H9 (cell line): ENCODE data around the gene ABCA13. TPM values are rescaled to one million over a fixed set of nuclear protein-coding genes. Genes with fewer than 3 reads are reported as not detected.

Experiments used
- DNase-seq: peaks from one replicate; pipeline ENCODE4 v3.0.0-alpha.2; 2017
- H2AFZ ChIP-seq: one replicate; pipeline ENCODE4 v1.6.1; 2013; ENCODE audit warnings: mild to moderate bottlenecking, low read length, control low read depth, moderate library complexity
- H2AK5ac ChIP-seq: 2 replicates; pipeline ENCODE4 v1.6.1; 2013; ENCODE audit warnings: low read length, control low read depth, mixed read lengths; ENCODE audit not compliant: insufficient read length
- H2BK120ac ChIP-seq: one replicate; pipeline ENCODE4 v1.6.1; 2013; ENCODE audit warnings: low read depth, mild to moderate bottlenecking, low read length, control low read depth, inconsistent platforms; ENCODE audit not compliant: poor library complexity, severe bottlenecking
- H2BK12ac ChIP-seq: 2 replicates; pipeline ENCODE4 v1.6.1; 2013; ENCODE audit warnings: low read length, control low read depth, mixed read lengths, low read depth; ENCODE audit not compliant: insufficient read length
- H2BK15ac ChIP-seq: 2 replicates; pipeline ENCODE4 v1.6.1; 2013; ENCODE audit warnings: low read depth, low read length, control low read depth
- H2BK20ac ChIP-seq: one replicate; pipeline ENCODE4 v1.6.1; 2013; ENCODE audit warnings: low read depth, mild to moderate bottlenecking, low read length, control low read depth, inconsistent platforms; ENCODE audit not compliant: poor library complexity, severe bottlenecking
- H2BK5ac ChIP-seq: 2 replicates; pipeline ENCODE4 v1.6.1; 2013; ENCODE audit warnings: low read length, control low read depth, mixed read lengths; ENCODE audit not compliant: insufficient read length
- H3K14ac ChIP-seq: 2 replicates; pipeline ENCODE4 v1.6.1; 2013; ENCODE audit warnings: low read length, control low read depth; ENCODE audit not compliant: insufficient read depth
- H3K18ac ChIP-seq: 2 replicates; pipeline ENCODE4 v1.6.1; 2013; ENCODE audit warnings: low read depth, mild to moderate bottlenecking, mixed read lengths, low read length, control low read depth; ENCODE audit not compliant: insufficient read length
- H3K23ac ChIP-seq: 2 replicates; pipeline ENCODE4 v1.6.1; 2013; ENCODE audit warnings: low read length, control low read depth, mixed read lengths, low read depth; ENCODE audit not compliant: insufficient read length
- H3K23me2 ChIP-seq: 2 replicates; pipeline ENCODE4 v1.6.1; 2013; ENCODE audit warnings: low read depth, mild to moderate bottlenecking, mixed read lengths, low read length, control low read depth; ENCODE audit not compliant: insufficient read length, poor library complexity, severe bottlenecking
- H3K27ac ChIP-seq: 2 replicates; pipeline ENCODE4 v1.5.1; 2013; ENCODE audit warnings: low read length, control low read depth, mixed read lengths, low read depth; ENCODE audit not compliant: insufficient read length
- H3K27me3 ChIP-seq: 2 replicates; pipeline ENCODE4 v1.6.1; 2013; ENCODE audit warnings: low read length, control low read depth, inconsistent platforms; ENCODE audit not compliant: insufficient read depth
- H3K4ac ChIP-seq: 2 replicates; pipeline ENCODE4 v1.6.1; 2013; ENCODE audit warnings: low read depth, mild to moderate bottlenecking, control low read depth, inconsistent platforms, low read length, moderate library complexity
- H3K4me1 ChIP-seq: 2 replicates; pipeline ENCODE4 v1.6.1; 2013; ENCODE audit warnings: low read length, control low read depth, inconsistent platforms; ENCODE audit not compliant: insufficient read depth
- H3K4me2 ChIP-seq: 2 replicates; pipeline ENCODE4 v1.6.1; 2013; ENCODE audit warnings: low read length, control low read depth, mixed read lengths; ENCODE audit not compliant: insufficient read length, insufficient read depth
- H3K56ac ChIP-seq: 2 replicates; pipeline ENCODE4 v1.6.1; 2013; ENCODE audit warnings: low read depth, mild to moderate bottlenecking, mixed read lengths, low read length, control low read depth; ENCODE audit not compliant: insufficient read length
- H3K79me1 ChIP-seq: 2 replicates; pipeline ENCODE4 v1.6.1; 2013; ENCODE audit warnings: low read depth, mild to moderate bottlenecking, moderate library complexity, low read length, control low read depth, inconsistent platforms; ENCODE audit not compliant: insufficient read depth, poor library complexity, severe bottlenecking
- H3K79me2 ChIP-seq: 2 replicates; pipeline ENCODE4 v1.6.1; 2013; ENCODE audit warnings: low read length, control low read depth, inconsistent platforms; ENCODE audit not compliant: insufficient read depth
- H3K9ac ChIP-seq: 2 replicates; pipeline ENCODE4 v1.6.1; 2013; ENCODE audit warnings: low read length, control low read depth, mixed read lengths; ENCODE audit not compliant: insufficient read length; ENCODE audit errors: extremely low read depth
- H3K9me3 ChIP-seq: one replicate; pipeline ENCODE4 v1.6.1; 2013; ENCODE audit warnings: low read depth, low read length, inconsistent platforms; ENCODE audit not compliant: control insufficient read depth
- H3T11ph ChIP-seq: one replicate; pipeline ENCODE4 v1.6.1; 2013; ENCODE audit warnings: mild to moderate bottlenecking, low read length, control low read depth, inconsistent platforms
- H4K20me1 ChIP-seq: one replicate; pipeline ENCODE4 v1.6.1; 2013; ENCODE audit not compliant: control insufficient read depth, insufficient read length, insufficient read depth
- H4K5ac ChIP-seq: 2 replicates; pipeline ENCODE4 v1.6.1; 2013; ENCODE audit warnings: low read depth, mild to moderate bottlenecking, mixed read lengths, low read length, control low read depth; ENCODE audit not compliant: insufficient read length
- H4K8ac ChIP-seq: replicated peaks from 2 replicates; pipeline ENCODE4 v1.6.1; 2013; ENCODE audit warnings: low read length, control low read depth, mixed read lengths, low read depth; ENCODE audit not compliant: insufficient read length
- H4K91ac ChIP-seq: 2 replicates; pipeline ENCODE4 v1.6.1; 2013; ENCODE audit warnings: low read depth, mild to moderate bottlenecking, moderate library complexity, mixed read lengths, low read length, control low read depth; ENCODE audit not compliant: insufficient read length
- H3K27ac Mint-ChIP-seq, 3 experiments: 2 replicates in 2 of 3; 3 replicates in 1 of 3; pipeline ENCODE4 v1.8.0; 2020 to 2021; ENCODE audit warnings: mixed read lengths in 3 of 3, mild to moderate bottlenecking in 1 of 3, moderate library complexity in 1 of 3
- H3K27me3 Mint-ChIP-seq: 2 replicates; pipeline ENCODE4 v1.8.0; 2021; ENCODE audit warnings: low read depth, mild to moderate bottlenecking, moderate library complexity, mixed read lengths
- H3K36me3 Mint-ChIP-seq, 3 experiments: 2 replicates in 2 of 3; 3 replicates in 1 of 3; pipeline ENCODE4 v1.8.0; 2020 to 2021; ENCODE audit warnings: low read depth in 3 of 3, mixed read lengths in 3 of 3; ENCODE audit not compliant: insufficient read depth in 1 of 3
- H3K4me1 Mint-ChIP-seq, 2 experiments: 2 replicates each; pipeline ENCODE4 v1.8.0; 2020; ENCODE audit warnings: mixed read lengths in 2 of 2
- H3K4me3 Mint-ChIP-seq, 2 experiments: 2 replicates in 1 of 2; 3 replicates in 1 of 2; pipeline ENCODE4 v1.8.0; 2020 to 2021; ENCODE audit warnings: mild to moderate bottlenecking in 2 of 2, mixed read lengths in 2 of 2, moderate library complexity in 1 of 2
- H3K9me3 Mint-ChIP-seq, 2 experiments: 2 replicates in 1 of 2; 3 replicates in 1 of 2; pipeline ENCODE4 v1.8.0; 2020; ENCODE audit warnings: mild to moderate bottlenecking in 2 of 2, mixed read lengths in 2 of 2, moderate library complexity in 1 of 2
- CTCF ChIP-seq: fragments of 200-600 bp; sonication (generic); conservative IDR thresholded peaks from 3 replicates; pipeline ENCODE4 v1.8.0; 2021; ENCODE audit warnings: antibody characterized with exemption, mild to moderate bottlenecking
- WGBS: extraction: QIAGEN DNeasy Blood & Tissue Kit; methylation state at CpG from one replicate; pipeline ENCODE4 v1.1.7; 2013; ENCODE audit warnings: missing lambda C conversion rate, low lambda C conversion rate, mixed read lengths; ENCODE audit not compliant: insufficient read length; ENCODE audit errors: extremely low coverage; 5-methylcytosine and 5-hydroxymethylcytosine counted together
- total RNA-seq: library from RNA; stranded (reverse); gene quantifications from 2 replicates; pipeline ENCODE4 v1.2.1, GENCODE V29; 2021

ABCA13 gene
- total RNA-seq, 1 experiment from 2014 or later: 0.11 TPM

- Mint-ChIP-seq H3K36me3 (no peaks in the 10 kb centered on the region; a peak in 1 of 7 replicates), H3K27ac (no peak overlapping the region; a peak in 1 of 7 replicates), H3K4me3 (no peak overlapping the region), H3K27me3 (no peaks in the 10 kb centered on the region), H3K9me3 (peaks cover 0 to 2% of the 10 kb centered on the region in 2 experiments; a peak in 2 of 5 replicates), H3K4me1 (peaks cover 6 to 8% of the 10 kb centered on the region in 2 experiments; a peak in 3 of 4 replicates)
- Histone ChIP-seq H4K20me1 (no peaks in the 10 kb centered on the region), H4K8ac (no peak overlapping the region), H3K79me1 (no peaks in the 10 kb centered on the region), H3K23ac (no peak overlapping the region), H3K4me1 (peaks cover 1% of the 10 kb centered on the region), H3K9ac (no peak overlapping the region), H3K4me2 (no peak overlapping the region), H3K79me2 (no peaks in the 10 kb centered on the region), H3K27me3 (no peaks in the 10 kb centered on the region), H3K4ac (no peak overlapping the region), H2AFZ (no peak overlapping the region), H3K9me3 (no peaks in the 10 kb centered on the region), H2BK5ac (no peak overlapping the region), H3K18ac (no peak overlapping the region), H2BK12ac (no peak overlapping the region), H3T11ph (no peak overlapping the region), H4K91ac (no peak overlapping the region), H3K56ac (no peak overlapping the region), H3K14ac (no peak overlapping the region), H4K5ac (no peak overlapping the region), H2BK20ac (no peak overlapping the region), H3K27ac (no peak overlapping the region), H2BK15ac (no peak overlapping the region), H2BK120ac (no peak overlapping the region), H2AK5ac (no peak overlapping the region), H3K23me2 (no peaks in the 10 kb centered on the region)
- DNase-seq: no peak
- WGBS: no CpG with 5 or more reads among the region's 9 CpGs
- TF ChIP-seq CTCF: no peak
Measured at GRCh38 chr7:48245751-48246472, 74.7 kb downstream of the ABCA13 start.
